ENCODE data around the gene TMBIM1.

GRCh38 chr2:218234521-218234920 lies 57.8 kb downstream of the TMBIM1 start:
- no peak for TF ChIP-seq CTCF (IDR thresholded peaks at IDR 0.05; ENCODE audit: low read length)
- TF ChIP-seq EZH2phosphoT487 (IDR thresholded peaks at IDR 0.05; ENCODE audit: low read length), result no peak

Measured in MM.1S (cell line).